ENCODE data around the gene SYVN1. TPM values are rescaled to one million over a fixed set of nuclear protein-coding genes. Genes with fewer than 3 reads are reported as not detected.

Gene SYVN1
- total RNA-seq, 2 experiments from 2014 or later, result 20.6 to 26.8 TPM

DNA sequence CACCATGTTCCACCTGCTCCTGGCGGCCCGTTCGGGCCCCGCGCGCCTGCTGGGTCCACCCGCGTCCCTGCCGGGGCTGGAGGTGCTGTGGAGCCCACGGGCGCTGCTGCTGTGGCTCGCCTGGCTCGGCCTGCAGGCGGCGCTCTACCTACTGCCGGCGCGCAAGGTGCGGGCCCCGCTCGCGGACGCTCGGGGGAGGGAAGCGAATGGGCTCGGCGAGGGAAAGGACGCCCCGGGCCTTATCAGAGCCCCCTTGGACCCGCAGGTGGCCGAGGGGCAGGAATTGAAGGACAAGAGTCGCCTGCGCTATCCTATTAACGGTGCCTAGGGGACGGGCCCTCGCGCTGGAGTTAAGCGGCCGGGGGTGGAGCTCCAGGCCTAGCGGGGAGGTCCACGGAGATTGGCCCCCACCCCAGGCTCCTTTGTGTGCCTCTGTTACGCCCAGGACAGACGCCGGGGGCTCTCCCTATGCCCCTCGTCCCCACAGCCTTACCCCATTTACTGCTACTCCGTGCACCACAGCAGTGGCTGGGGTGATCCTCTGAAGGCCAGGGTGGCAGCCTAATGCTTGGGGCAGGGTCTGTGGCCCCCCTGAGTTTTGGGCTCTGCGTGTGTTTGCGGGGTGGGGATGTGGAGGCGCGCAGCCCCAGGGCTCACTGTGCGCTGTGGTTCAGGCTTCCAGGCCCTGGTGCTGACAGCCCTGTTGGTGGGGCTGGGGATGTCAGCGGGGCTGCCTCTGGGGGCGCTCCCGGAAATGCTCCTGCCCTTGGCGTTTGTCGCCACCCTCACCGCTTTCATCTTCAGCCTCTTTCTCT lies 21.6 kb downstream of the SYVN1 start:
- Mint-ChIP-seq H3K27me3 (no peaks in the 10 kb centered on the region), H3K36me3 (ENCODE audit: low read depth) (peaks cover 24% of the 10 kb centered on the region), H3K27ac (peak overlapping the region; percentile 84), H3K9me3 (no peaks in the 10 kb centered on the region), H3K4me1 (ENCODE audit: low read depth) (peaks cover 43% of the 10 kb centered on the region), H3K4me3 (peak overlapping the region; percentile 86)
- POLR2A ChIA-PET, result interaction anchor here (0.5 to 16.2 kb wide), 12 partner anchors 9 to 140 kb away, joined by 3 to 294 read pairs (median 4); partner anchors contain the start of genes ARL2, CDCA5, FAU and MRPL49
- intact Hi-C loops (cut with micrococcal nuclease), result loop anchor here (10.0 kb wide), 1 partner anchor 98 kb away; the partner anchor contains the start of gene ARL2
- CTCF ChIA-PET, result interaction anchor here (0.6 to 7.6 kb wide), 15 partner anchors 8 to 384 kb away, joined by 3 to 115 read pairs (median 4); partner anchors contain the start of genes ARL2, CAPN1, CDC42EP2 and FAU
- DNase-seq (peak; percentile 79), ATAC-seq (peak; percentile 48)
- TF ChIP-seq, protein P1, sequence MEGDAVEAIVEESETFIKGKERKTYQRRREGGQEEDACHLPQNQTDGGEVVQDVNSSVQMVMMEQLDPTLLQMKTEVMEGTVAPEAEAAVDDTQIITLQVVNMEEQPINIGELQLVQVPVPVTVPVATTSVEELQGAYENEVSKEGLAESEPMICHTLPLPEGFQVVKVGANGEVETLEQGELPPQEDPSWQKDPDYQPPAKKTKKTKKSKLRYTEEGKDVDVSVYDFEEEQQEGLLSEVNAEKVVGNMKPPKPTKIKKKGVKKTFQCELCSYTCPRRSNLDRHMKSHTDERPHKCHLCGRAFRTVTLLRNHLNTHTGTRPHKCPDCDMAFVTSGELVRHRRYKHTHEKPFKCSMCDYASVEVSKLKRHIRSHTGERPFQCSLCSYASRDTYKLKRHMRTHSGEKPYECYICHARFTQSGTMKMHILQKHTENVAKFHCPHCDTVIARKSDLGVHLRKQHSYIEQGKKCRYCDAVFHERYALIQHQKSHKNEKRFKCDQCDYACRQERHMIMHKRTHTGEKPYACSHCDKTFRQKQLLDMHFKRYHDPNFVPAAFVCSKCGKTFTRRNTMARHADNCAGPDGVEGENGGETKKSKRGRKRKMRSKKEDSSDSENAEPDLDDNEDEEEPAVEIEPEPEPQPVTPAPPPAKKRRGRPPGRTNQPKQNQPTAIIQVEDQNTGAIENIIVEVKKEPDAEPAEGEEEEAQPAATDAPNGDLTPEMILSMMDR (IDR thresholded peaks at IDR 0.05), result peak; percentile 94

DNA sequence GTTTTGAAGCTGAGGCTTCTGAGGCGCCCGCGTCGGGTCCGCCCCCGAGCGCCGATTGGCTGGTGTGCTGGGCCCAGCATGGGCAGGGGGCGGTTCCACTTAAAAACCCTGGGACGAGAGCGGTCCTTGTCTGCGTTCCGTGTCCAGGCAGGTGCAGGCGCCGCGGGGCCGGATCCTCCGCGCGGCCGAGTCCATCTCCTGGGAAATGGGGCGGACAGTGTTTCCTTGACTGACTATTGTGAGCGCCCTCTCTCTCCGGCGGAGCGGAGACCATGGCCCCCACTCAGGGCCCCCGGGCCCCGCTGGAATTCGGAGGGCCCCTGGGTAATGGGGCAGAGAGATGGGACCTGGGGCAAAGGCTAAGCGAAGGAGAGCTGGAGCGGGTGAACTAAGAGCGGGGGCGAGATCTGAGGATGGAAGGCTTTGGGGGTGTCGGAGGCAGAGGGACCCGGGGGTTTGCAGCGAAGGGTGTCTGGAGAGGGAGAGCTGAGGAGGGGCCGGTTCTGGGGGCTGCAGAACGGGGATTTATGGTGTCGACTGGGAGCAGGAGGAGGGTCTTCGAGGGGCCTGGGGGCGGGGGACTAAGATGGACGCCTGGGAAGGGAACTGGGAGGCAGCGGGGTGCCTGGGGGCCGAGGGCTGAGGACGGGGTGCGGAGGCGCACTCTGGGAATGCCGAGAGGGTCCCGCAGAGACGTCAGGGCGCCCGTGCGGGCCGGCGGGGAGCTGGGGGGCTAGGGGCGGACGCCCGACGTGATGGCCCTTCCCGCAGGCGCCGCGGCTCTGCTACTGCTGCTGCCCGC lies 22.4 kb downstream of the SYVN1 start, which contains the start of gene TM7SF2:
TSS of gene TM7SF2 (plus strand) at position 129 of the 802 bp plus-strand sequence. CDS start at position 273, 144 bp downstream.
- intact Hi-C loops (cut with micrococcal nuclease), result loop anchor here (10.0 kb wide), 1 partner anchor 97 kb away; the partner anchor contains the start of gene ARL2

DNA sequence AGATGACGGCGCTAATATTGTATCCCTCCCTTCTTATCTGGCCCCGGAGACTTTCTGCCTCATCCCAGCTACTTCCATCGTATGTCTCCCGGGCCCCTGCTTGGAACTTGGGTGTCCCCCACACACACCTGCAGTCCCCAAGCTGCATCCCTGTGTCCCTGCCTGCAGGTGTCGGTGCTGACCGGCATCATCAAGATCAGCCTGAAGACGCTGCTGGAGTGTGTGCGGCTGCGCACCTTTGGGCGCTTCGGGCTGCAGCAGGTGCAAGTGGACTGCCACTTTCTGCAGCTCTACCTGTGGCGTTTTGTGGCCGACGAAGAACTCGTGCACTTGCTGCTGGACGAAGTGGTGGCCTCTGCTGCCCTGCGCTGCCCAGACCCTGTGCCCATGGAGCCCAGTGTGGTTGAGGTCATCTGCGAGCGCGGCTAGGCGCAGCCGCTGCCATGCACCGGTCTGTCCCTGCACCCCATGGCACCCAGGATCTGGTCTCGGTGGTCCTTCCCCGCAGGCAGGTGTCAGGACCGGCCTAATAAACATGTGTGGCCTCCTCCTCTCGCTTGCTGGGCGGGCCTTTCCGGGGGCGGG lies 23.1 kb downstream of the SYVN1 start:
- peak overlapping the region; percentile 81 for H3K27ac Mint-ChIP-seq
- DNase-seq (no peak), ATAC-seq (no peak)
- no peaks in the 10 kb centered on the region for H3K27me3 Mint-ChIP-seq
- TF ChIP-seq, protein P1 (IDR thresholded peaks at IDR 0.05), result no peak
- no peaks in the 10 kb centered on the region for H3K9me3 Mint-ChIP-seq
- CTCF ChIA-PET, result interaction anchor here (0.8 to 7.6 kb wide), 19 partner anchors 7 to 263 kb away, joined by 3 to 115 read pairs (median 6); partner anchors contain the start of genes ARL2, CAPN1, CDC42EP2 and CDCA5
- peaks cover 42% of the 10 kb centered on the region for H3K4me1 Mint-ChIP-seq (ENCODE audit: low read depth)
- POLR2A ChIA-PET, result interaction anchor here (0.5 to 16.2 kb wide), 9 partner anchors 10 to 440 kb away, joined by 3 to 294 read pairs (median 3); partner anchors contain the start of genes ARL2, CAPN1, FAU and MRPL49
- intact Hi-C loops (cut with micrococcal nuclease), result loop anchor here (10.0 kb wide), 1 partner anchor 96 kb away; the partner anchor contains the start of gene ARL2
- peaks cover 15% of the 10 kb centered on the region for H3K36me3 Mint-ChIP-seq (ENCODE audit: low read depth)
- peak overlapping the region; percentile 86 for H3K4me3 Mint-ChIP-seq

More for the DNA sequence above, 22.4 kb downstream of the SYVN1 start, which contains the start of gene TM7SF2:
- DNase-seq (peak; percentile 98), ATAC-seq (peak; percentile 77)
- ChIA-PET POLR2A (interaction anchor here (1.0 to 16.2 kb wide), 11 partner anchors 10 to 311 kb away, joined by 3 to 294 read pairs (median 3); partner anchors contain the start of genes ARL2, CDCA5, FAU and MRPL49), CTCF (interaction anchor here (0.8 to 7.6 kb wide), 16 partner anchors 8 to 385 kb away, joined by 3 to 115 read pairs (median 5); partner anchors contain the start of genes ARL2, CAPN1, CDC42EP2 and DPF2)
- Mint-ChIP-seq H3K27ac (peak within 1 kb of the TSS; percentile 84), H3K4me3 (peak within 1 kb of the TSS; percentile 86), H3K9me3 (no peaks in the 10 kb centered on the region), H3K27me3 (no peaks in the 10 kb centered on the region), H3K36me3 (ENCODE audit: low read depth) (peaks cover 19% of the 10 kb centered on the region), H3K4me1 (ENCODE audit: low read depth) (peaks cover 43% of the 10 kb centered on the region)
- TF ChIP-seq, protein P1 (IDR thresholded peaks at IDR 0.05), result no peak

DNA sequence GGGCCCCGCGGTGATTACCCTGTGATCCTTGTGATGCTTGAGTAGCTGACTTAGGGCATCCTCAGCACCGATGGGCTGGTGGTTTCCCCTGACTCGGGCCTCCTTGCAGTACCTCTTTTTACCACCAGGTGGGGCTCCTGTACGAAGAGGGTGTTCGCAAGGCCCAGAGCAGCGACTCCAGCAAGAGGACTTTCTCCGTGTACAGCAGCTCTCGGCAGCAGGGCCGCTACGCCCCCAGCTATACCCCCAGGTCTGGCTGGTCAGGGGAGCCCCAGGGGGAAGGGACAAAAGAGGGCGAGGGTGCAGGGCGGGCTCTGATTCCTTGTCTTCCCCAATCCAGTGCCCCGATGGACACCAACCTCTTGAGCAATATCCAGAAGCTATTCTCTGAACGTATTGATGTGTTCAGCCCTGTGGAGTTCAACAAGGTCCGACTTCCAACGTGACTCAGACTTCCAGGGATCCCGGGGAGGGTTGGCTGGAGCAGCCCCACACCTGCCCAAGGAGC lies 23.9 kb downstream of the SYVN1 start:
- H3K9me3 Mint-ChIP-seq, result no peaks in the 10 kb centered on the region
- intact Hi-C loops (cut with micrococcal nuclease), result loop anchor here (10.0 kb wide), 1 partner anchor 96 kb away; the partner anchor contains the start of gene ARL2
- peak overlapping the region; percentile 46 for H3K27ac Mint-ChIP-seq
- TF ChIP-seq, protein P1 (IDR thresholded peaks at IDR 0.05), result peak; percentile 95
- DNase-seq (peak; percentile 98), ATAC-seq (peak; percentile 68)
- peaks cover 11% of the 10 kb centered on the region for H3K36me3 Mint-ChIP-seq (ENCODE audit: low read depth)
- CTCF ChIA-PET, result interaction anchor here (0.6 to 7.6 kb wide), 25 partner anchors 11 to 221 kb away, joined by 3 to 115 read pairs (median 5); partner anchors contain the start of genes ARL2, CAPN1, CDC42EP2 and CDCA5
- peaks cover 34% of the 10 kb centered on the region for H3K4me1 Mint-ChIP-seq (ENCODE audit: low read depth)
- no peaks in the 10 kb centered on the region for H3K27me3 Mint-ChIP-seq
- POLR2A ChIA-PET, result interaction anchor here (0.5 to 16.2 kb wide), 8 partner anchors 11 to 441 kb away, joined by 3 to 294 read pairs (median 3); partner anchors contain the start of genes ARL2, CAPN1, FAU and MRPL49
- no peak overlapping the region for H3K4me3 Mint-ChIP-seq
